T follicular helper cell (primary cell): Measurements from ENCODE around the gene ZBTB16.

Experiments
- DNase-seq: peaks from one replicate; pipeline ENCODE4 v3.0.0-alpha.2; 2020; ENCODE audit warnings: low read depth

ZBTB16 gene

GRCh38 chr11:114152785-114153184, 93.3 kb downstream of the ZBTB16 start:
- DNase-seq: no peak

- no peak for DNase-seq
Measured at GRCh38 chr11:114153224-114153623, 93.7 kb downstream of the ZBTB16 start.

GRCh38 chr11:114154271-114155047, 94.9 kb downstream of the ZBTB16 start:
- DNase-seq: no peak

GRCh38 chr11:114155116-114155515, 95.6 kb downstream of the ZBTB16 start:
- no peak for DNase-seq

- DNase-seq: no peak
Measured at GRCh38 chr11:114156131-114156581, 96.6 kb downstream of the ZBTB16 start.

- no peak for DNase-seq
Measured at GRCh38 chr11:114156782-114157181, 97.3 kb downstream of the ZBTB16 start.

DNA sequence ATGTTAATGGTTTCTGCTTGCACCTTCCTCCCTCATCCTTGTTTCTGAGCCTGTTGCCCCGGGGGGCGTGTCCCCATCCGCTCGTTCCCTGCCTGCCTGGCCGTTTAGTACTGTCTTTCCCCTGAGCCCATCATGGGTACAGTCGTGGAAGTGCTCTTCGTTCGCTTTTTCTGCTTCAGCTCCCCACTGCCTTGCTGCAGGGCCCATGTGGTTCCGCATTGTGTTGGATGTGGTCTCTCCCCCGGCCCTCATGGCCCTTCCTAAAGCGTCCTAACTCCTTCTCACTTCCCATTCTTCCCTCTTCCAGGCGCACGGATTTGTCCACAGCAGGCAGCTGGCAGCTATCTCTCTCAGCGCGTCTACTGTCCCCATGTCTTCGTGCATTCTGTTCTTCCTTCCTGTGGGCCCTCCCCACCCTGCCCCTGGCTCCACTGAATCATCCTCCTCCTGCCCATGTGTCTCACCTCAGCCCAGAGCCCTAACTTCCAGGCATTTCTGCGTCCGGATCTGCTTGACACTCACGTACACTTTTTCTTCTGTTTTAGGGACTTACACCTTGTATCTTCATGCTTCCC, 98.1 kb downstream of the ZBTB16 start:
- no peak for DNase-seq

- DNase-seq: no peak
Measured at GRCh38 chr11:114158421-114158820, 98.9 kb downstream of the ZBTB16 start.

- no peak for DNase-seq
Measured at GRCh38 chr11:114158886-114159285, 99.4 kb downstream of the ZBTB16 start.

GRCh38 chr11:114159320-114159719, 99.8 kb downstream of the ZBTB16 start:
- no peak for DNase-seq

DNA sequence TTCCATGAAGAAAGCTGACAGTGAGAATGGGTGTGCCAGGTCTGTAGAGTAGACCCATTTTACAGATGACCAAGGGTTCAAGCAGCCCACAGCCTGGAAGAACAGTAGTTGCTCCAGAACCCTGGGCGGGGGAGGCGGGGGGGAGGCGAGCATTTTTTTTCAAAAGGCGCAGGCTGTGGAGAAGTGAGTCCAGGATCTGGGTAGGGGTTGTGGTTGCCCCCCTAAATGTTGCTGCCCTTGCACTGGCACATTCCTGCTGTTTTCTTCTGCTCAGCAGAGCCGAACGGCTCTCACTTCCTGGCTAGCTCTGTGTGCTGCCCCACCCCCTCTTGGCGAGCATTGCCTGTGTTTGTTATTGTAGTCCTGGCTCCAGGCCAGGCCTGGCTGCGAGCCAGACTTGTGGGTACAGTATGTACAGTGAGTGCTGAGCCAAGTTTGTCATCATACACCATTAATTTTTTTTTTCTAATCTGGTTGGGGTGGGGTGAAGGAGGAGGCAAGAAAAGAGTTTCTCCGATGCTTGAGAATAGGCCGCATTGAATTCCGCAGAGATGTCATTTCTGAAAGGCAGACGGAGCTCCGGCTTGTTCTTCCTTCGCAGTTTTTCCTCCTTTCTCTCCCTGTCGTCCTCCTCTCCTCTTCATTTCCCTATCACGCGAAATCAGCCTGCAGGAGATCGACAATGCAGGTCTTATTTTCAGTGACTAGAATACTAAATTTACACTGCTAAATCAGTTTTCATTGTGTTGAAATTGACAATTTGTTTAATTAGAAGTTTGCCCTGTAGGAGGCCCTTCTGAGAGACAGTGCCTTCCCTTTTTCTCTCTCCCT, 100.5 kb downstream of the ZBTB16 start:
- peak; percentile 96 for DNase-seq

- no peak for DNase-seq
Measured at GRCh38 chr11:114160894-114161293, 101.4 kb downstream of the ZBTB16 start.

DNA sequence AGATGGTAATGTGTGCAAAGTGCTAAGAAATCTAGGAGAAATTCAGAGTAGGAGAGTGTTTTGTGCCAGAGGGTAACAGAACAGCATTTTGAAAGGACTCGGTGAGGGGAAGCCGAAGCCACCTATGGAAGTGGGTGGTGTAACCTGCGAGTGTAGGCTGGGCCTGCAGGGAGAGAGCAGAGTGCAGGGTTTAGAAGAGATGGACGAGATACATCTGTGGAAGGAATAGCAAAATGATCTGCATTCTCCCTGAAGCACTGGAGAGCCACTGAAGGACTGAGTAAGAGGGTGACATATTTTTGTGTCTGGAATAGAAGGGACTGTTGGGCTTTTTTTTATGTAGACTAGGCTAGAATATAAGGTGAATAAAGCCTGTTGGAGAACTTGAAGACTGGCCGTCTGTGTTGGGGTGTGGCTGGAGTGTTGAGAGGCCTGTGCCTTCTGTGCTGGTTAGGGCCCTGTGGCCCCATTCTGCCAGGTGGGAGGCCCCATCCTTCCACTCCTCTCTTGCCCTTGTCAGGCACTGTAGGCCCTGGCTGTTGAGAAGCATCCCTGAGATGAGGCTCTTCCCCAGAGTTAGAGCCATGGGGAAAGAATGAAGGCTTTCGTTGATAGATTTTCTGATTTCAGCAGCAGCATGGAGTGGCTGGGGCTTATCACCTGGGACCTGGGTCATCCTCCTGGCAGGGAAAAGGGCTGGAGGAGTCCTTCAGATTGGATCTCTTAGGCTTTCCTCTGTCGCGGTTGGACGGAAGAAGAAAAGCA, 102.2 kb downstream of the ZBTB16 start:
- DNase-seq: no peak

DNA sequence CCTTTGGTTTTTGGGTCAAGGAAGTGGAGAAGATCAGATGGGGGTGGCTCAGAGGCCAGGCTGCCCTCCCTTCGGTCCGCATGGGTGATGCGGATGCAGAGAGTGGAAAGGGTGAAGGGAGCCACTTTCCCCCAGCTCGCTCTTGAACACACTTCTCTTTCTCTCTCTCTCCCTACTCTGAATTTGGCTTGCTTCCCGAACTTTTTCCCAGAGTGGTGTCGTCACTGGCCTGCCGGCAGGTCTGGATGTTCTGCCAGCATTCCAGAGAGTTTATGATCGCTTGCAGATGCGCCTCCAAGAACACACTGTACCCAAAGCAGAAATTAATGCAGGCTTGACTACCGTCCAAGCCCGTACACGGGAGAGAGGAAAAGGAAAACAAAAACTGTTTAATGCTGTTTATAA, 103.2 kb downstream of the ZBTB16 start:
- DNase-seq: no peak

DNA sequence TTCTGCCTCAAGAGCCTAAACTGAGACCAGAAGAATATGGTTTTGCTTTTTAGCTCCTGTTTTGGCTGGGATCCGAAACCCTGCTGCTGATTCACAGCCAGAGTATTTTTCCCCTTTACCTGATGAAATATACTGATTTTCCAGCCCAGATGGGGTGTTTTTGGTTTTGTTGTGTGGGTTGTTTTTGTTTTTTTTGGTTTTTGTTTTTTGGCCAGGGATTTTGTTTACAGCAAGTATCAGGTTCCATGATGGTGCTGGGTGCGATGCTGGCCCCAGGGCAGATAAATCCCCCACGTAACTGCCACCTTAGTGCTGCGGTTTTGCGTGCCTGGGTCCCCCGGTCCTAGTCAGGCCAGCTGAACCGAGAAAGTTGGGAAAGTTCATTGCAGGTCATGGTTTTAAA, 103.7 kb downstream of the ZBTB16 start:
- DNase-seq: no peak

GRCh38 chr11:114163830-114164401, 104.4 kb downstream of the ZBTB16 start:
- DNase-seq: no peak

GRCh38 chr11:114164546-114164945, 105.0 kb downstream of the ZBTB16 start:
- DNase-seq: no peak

DNA sequence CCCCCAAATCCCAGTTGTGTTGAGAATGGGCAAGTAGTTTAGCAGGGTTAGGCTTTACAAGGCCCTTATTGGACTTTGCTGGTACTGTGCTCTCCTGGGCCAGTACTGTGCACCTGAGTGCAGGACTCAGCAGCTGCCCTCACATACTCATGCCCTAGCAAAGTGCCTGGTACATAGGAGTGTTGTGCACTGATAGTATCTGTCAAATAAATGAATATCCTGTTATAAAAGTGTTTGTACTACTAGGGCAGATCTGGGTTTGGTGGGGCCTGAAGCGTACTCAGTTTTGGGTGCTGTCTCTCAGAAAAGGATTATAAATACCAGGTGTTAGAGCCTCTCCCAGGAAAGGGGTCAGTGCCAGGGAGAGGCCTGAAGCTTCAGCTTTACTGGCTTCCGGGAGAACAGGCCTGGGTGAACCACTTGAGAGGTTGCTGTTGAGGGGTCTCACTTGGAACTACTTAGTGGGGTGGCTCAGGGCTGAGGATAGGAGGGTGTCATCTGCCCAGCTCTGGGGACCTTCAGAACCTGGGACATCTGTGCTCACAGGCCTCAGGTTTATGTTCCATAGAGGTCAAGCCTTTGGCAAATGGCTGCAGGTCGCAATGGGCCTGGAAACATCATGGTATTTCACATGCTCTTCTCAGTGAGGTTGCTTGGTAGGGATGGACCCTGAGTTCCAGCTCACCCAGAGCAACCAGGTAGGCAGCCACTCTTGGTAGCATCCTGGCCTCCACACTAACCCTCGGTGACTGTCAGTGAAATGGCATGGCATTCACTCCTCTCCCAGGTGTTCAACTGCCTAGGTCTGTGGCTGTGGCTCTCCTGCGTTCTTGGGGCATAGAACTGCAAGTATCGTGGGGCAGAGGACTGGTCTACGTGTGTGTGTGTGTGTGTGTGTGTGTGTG, 106.1 kb downstream of the ZBTB16 start:
- DNase-seq: no peak

- no peak for DNase-seq
Measured at GRCh38 chr11:114166362-114166761, 106.9 kb downstream of the ZBTB16 start.

GRCh38 chr11:114166897-114167323, 107.4 kb downstream of the ZBTB16 start:
- DNase-seq: no peak

DNA sequence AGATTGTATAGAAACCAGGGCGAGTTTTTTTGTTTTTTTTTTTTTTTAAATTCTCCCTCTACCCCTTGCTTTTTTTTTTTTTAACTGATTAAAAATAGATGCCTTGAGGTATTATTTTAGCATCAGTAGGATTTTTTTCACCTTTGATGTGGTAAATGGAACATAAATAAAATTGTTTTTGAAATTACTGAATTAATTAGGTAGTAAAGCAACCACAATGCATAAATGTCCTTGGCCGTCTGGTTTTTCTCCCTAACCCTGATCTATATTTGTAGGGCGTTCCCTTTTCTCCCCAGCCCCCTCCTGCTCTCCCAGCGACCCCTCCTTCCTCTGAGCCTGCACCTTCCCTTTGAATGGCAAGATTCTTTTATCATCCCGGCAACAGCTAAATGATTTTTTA, 107.8 kb downstream of the ZBTB16 start:
- no peak for DNase-seq
